ENCODE data around the gene GALNT2. TPM values are rescaled to one million over a fixed set of nuclear protein-coding genes. Genes with fewer than 3 reads are reported as not detected.

GALNT2 gene
- total and polyA plus RNA-seq, 9 of the 15 experiments (the other 6 are each of a cell fraction or from before 2014, with no cell fraction given), result 1.6 to 106 (median 51.9) TPM

DNA sequence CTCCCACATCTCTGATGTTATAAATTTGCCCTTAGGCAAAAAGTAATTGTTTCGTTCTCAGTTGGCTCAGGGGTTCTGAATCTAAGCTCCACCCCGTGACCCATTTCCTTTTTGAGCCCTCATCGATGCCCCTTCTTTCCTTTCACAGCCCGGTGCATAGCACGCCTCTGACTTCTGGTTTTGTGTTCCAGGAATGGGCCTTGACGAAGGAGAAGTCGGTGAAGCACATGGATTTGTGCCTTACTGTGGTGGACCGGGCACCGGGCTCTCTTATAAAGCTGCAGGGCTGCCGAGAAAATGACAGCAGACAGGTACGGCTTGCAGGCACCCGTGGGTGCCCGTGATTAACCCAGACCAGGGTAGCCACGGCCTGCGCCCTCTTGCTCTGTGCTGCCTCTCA lies 207.2 kb downstream of the GALNT2 start:
- intact Hi-C loops (cut with micrococcal nuclease), result no loop called here
- ChIA-PET CTCF (ENCODE audit: low intra/inter-chr PET ratio) (no interaction called here), POLR2A (interaction anchor here (0.6 kb wide), 1 partner anchor 9 kb away, joined by 4 read pairs; no protein-coding TSS in a partner anchor)
- Histone ChIP-seq H3K4me1 (replicated peaks in 1 of 2; ENCODE audit: control insufficient read depth in 2 of 2, insufficient read depth in 2 of 2, low read length in 2 of 2) (no peaks in the 10 kb centered on the region; a peak in 2 of 5 replicates), H3K4me3 (no peak overlapping the region), H3K9ac (ENCODE audit: insufficient read depth in 1 of 2, low read depth in 2 of 2, low read length in 2 of 2) (no peak overlapping the region), H3K27ac (ENCODE audit: extremely low read depth, low read depth, low read length) (no peak overlapping the region), H4K20me1 (replicated peaks; ENCODE audit: control insufficient read depth, insufficient read depth, low read length) (peaks cover 3% of the 10 kb centered on the region; the same call in 1 of the 2 replicates), H3K4me2 (ENCODE audit: insufficient read depth, low read length) (no peak overlapping the region), H3K27me3 (ENCODE audit: control insufficient read depth in 2 of 2, insufficient read depth in 2 of 2, low read length in 2 of 2) (no peaks in the 10 kb centered on the region), H2AFZ (ENCODE audit: low read depth, low read length) (no peak overlapping the region), H3K9me3 (replicated peaks; ENCODE audit: control insufficient read depth, insufficient read depth, low read depth, low read length) (no peaks in the 10 kb centered on the region), H3K36me3 (ENCODE audit: control insufficient read depth, insufficient read depth, low read length) (peaks cover 76% of the 10 kb centered on the region), H3K79me2 (ENCODE audit: control insufficient read depth, insufficient read depth, low read length) (no peaks in the 10 kb centered on the region), H3K9me1 (ENCODE audit: control insufficient read depth, insufficient read depth, low read length) (peaks cover 4% of the 10 kb centered on the region)
- in situ Hi-C loops (cut with MboI), result no loop called here
- FAIRE-seq (no peak), DNase-seq (ENCODE audit: extremely low read depth in 1 of 4, low spot score in 3 of 4) (no peak), ATAC-seq (no peak)
- no TSS peak for BruUV-seq (replicated peaks)
- 95% methylated on average over 15 of the region's 15 CpGs for WGBS (ENCODE audit: insufficient coverage, low coverage, missing lambda C conversion rate)
- no peak for TF ChIP-seq KLF6 (CRISPR knock-in tag; IDR thresholded peaks at IDR 0.05; ENCODE audit: borderline replicate concordance)
- TF ChIP-seq, protein P1, sequence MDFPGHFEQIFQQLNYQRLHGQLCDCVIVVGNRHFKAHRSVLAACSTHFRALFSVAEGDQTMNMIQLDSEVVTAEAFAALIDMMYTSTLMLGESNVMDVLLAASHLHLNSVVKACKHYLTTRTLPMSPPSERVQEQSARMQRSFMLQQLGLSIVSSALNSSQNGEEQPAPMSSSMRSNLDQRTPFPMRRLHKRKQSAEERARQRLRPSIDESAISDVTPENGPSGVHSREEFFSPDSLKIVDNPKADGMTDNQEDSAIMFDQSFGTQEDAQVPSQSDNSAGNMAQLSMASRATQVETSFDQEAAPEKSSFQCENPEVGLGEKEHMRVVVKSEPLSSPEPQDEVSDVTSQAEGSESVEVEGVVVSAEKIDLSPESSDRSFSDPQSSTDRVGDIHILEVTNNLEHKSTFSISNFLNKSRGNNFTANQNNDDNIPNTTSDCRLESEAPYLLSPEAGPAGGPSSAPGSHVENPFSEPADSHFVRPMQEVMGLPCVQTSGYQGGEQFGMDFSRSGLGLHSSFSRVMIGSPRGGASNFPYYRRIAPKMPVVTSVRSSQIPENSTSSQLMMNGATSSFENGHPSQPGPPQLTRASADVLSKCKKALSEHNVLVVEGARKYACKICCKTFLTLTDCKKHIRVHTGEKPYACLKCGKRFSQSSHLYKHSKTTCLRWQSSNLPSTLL (IDR thresholded peaks at IDR 0.05), result no peak
- TF ChIP-seq FOS (IDR thresholded peaks at IDR 0.05; ENCODE audit: extremely low read depth, insufficient read length), result no peak
- no peak for TF ChIP-seq XRCC4 (IDR thresholded peaks at IDR 0.05; ENCODE audit: extremely low read depth, insufficient read depth, insufficient read length)
- TF ChIP-seq MEF2D (tag; conservative IDR thresholded peaks at IDR 0.05; ENCODE audit: low read depth), result no peak
- TF ChIP-seq NFATC3 (IDR thresholded peaks at IDR 0.05), result no peak
- no peak for TF ChIP-seq NUFIP1 (IDR thresholded peaks at IDR 0.05; ENCODE audit: partially characterized antibody)
- TF ChIP-seq ARID2 (IDR thresholded peaks at IDR 0.05), result no peak
- TF ChIP-seq PRPF4 (IDR thresholded peaks at IDR 0.05; ENCODE audit: insufficient read depth, low read depth, low read length, poor library complexity, severe bottlenecking), result no peak
- TF ChIP-seq ZKSCAN1 (IDR thresholded peaks at IDR 0.05; ENCODE audit: low read depth, low read length), result no peak
- TF ChIP-seq ESRRB (CRISPR knock-in tag; IDR thresholded peaks at IDR 0.05; ENCODE audit: borderline replicate concordance), result no peak
- TF ChIP-seq EP400 (IDR thresholded peaks at IDR 0.05), result no peak
- TF ChIP-seq, protein P2, sequence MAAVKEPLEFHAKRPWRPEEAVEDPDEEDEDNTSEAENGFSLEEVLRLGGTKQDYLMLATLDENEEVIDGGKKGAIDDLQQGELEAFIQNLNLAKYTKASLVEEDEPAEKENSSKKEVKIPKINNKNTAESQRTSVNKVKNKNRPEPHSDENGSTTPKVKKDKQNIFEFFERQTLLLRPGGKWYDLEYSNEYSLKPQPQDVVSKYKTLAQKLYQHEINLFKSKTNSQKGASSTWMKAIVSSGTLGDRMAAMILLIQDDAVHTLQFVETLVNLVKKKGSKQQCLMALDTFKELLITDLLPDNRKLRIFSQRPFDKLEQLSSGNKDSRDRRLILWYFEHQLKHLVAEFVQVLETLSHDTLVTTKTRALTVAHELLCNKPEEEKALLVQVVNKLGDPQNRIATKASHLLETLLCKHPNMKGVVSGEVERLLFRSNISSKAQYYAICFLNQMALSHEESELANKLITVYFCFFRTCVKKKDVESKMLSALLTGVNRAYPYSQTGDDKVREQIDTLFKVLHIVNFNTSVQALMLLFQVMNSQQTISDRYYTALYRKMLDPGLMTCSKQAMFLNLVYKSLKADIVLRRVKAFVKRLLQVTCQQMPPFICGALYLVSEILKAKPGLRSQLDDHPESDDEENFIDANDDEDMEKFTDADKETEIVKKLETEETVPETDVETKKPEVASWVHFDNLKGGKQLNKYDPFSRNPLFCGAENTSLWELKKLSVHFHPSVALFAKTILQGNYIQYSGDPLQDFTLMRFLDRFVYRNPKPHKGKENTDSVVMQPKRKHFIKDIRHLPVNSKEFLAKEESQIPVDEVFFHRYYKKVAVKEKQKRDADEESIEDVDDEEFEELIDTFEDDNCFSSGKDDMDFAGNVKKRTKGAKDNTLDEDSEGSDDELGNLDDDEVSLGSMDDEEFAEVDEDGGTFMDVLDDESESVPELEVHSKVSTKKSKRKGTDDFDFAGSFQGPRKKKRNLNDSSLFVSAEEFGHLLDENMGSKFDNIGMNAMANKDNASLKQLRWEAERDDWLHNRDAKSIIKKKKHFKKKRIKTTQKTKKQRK (IDR thresholded peaks at IDR 0.05; ENCODE audit: borderline replicate concordance, low read depth, low read length), result no peak
- no peak for TF ChIP-seq ZBTB7A (IDR thresholded peaks at IDR 0.05; ENCODE audit: borderline replicate concordance, control insufficient read depth, low read depth, low read length)
- no peak for TF ChIP-seq ELF1 (tag; IDR thresholded peaks at IDR 0.05)
- TF ChIP-seq, protein P3, sequence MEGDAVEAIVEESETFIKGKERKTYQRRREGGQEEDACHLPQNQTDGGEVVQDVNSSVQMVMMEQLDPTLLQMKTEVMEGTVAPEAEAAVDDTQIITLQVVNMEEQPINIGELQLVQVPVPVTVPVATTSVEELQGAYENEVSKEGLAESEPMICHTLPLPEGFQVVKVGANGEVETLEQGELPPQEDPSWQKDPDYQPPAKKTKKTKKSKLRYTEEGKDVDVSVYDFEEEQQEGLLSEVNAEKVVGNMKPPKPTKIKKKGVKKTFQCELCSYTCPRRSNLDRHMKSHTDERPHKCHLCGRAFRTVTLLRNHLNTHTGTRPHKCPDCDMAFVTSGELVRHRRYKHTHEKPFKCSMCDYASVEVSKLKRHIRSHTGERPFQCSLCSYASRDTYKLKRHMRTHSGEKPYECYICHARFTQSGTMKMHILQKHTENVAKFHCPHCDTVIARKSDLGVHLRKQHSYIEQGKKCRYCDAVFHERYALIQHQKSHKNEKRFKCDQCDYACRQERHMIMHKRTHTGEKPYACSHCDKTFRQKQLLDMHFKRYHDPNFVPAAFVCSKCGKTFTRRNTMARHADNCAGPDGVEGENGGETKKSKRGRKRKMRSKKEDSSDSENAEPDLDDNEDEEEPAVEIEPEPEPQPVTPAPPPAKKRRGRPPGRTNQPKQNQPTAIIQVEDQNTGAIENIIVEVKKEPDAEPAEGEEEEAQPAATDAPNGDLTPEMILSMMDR (IDR thresholded peaks at IDR 0.05 in 2 of 3, conservative IDR thresholded peaks at IDR 0.05 in 1 of 3; ENCODE audit: insufficient read depth in 2 of 3, low read depth in 1 of 3, low read length in 3 of 3), result no peak

Measured in K562 (cell line).